ENCODE results near the gene PON2. TPM values are rescaled to one million over a fixed set of nuclear protein-coding genes. Genes with fewer than 3 reads are reported as not detected.
A peak's percentile ranks its signal among the peaks of the same experiment; 100 is the strongest.
"Not testable (repeated sequence)": the region's sequence is repeated elsewhere in the genome, so short reads cannot be mapped to it uniquely, and the experiment has no call there.

The PON2 gene
- total RNA-seq, 8 experiments from 2014 or later, result 24.1 to 202 (median 64.6) TPM

GRCh38 chr7:95470452-95470851, 35.6 kb upstream of the PON2 start:
- 14 to 50% (median 27%) methylated on average over 2 to 3 of the region's 3 CpGs; no CpG with 5 or more reads in 3 of the 10 experiments for WGBS, 10 experiments
- peaks cover 54 to 71% of the 10 kb centered on the region in 2 donors for H3K4me1 ChIP-seq (replicated peaks in 1 of 2)
- in situ Hi-C loops (cut with MboI; ENCODE audit: low pct_unique_long_range_greater_than_20kb in 2 of 9, low sequenced_read_pairs in 9 of 9, unreplicated experiment in 9 of 9), result loop anchor here in 1 of 9 experiments (10.0 kb wide), 1 partner anchor 106 kb away; no protein-coding TSS in a partner anchor
- ATAC-seq (replicated peaks in 6 of 8), result peak in 2 of 8 experiments; percentile 13 to 20
- H3K4me3 ChIP-seq, result no peak overlapping the region
- H3K27ac ChIP-seq, result peak overlapping the region; percentile 52 to 58

DNA sequence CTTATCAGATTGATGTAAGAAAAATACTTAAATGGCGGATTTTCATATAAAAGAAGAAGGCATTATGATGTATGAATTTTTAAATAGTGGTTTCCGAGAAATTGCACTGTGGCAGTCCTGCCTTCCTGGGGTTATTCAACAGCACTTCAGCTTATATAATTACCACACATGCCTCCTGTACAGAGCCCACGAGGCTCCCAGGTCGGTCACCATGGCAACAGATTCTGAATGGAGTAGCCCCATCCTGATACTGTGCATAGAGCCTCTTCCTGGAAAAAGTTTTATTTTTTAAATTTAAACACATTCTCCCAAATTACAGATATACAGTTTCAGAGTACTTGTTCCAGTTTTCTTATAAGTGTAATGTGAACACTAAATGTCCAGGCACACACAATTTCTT, 35.0 kb upstream of the PON2 start:
- Histone ChIP-seq H3K4me1 (replicated peaks in 1 of 2) (peaks cover 54 to 71% of the 10 kb centered on the region in 2 donors), H3K4me3 (no peak overlapping the region), H3K27ac (peak overlapping the region in 1 of 2 donors; percentile 58)
- in situ Hi-C loops (cut with MboI; ENCODE audit: low pct_unique_long_range_greater_than_20kb in 2 of 9, low sequenced_read_pairs in 9 of 9, unreplicated experiment in 9 of 9), result loop anchor here in 1 of 9 experiments (10.0 kb wide), 1 partner anchor 105 kb away; no protein-coding TSS in a partner anchor
- peak in 5 of 8 experiments; percentile 68 to 81 (median 76) for ATAC-seq (replicated peaks in 6 of 8)
- 0 to 100% (median 30%) methylated on average over 1 to 4 of the region's 4 CpGs; no CpG with 5 or more reads in 1 of the 10 experiments for WGBS, 10 experiments

DNA sequence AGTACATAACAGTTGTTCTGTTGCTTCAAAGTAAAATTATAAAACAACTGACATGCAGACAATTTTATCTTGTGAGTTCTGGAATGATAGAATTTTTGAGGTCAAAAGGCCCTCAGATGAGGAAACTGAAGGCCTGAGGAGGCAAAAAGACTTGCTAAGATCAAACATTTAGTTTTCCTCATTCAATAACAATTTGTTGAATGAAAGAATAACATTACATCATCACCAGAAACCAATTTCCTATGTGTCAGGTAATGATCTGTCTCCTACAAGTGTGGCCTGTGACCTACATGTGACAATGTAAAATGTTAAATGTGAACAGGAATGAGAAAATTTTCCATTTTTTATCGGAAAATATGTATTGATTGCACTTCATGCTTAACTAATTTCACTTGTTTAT, 34.4 kb upstream of the PON2 start:
- 25 to 89% (median 63%) methylated on average over 1 of the region's 1 CpG; no CpG with 5 or more reads in 1 of the 10 experiments for WGBS, 10 experiments
- H3K4me3 ChIP-seq, result no peak overlapping the region
- peaks cover 54 to 71% of the 10 kb centered on the region in 2 donors for H3K4me1 ChIP-seq (replicated peaks in 1 of 2)
- in situ Hi-C loops (cut with MboI; ENCODE audit: low pct_unique_long_range_greater_than_20kb in 2 of 9, low sequenced_read_pairs in 9 of 9, unreplicated experiment in 9 of 9), result no loop called here
- no peak for ATAC-seq (replicated peaks in 6 of 8)
- peak overlapping the region in 1 of 2 donors; percentile 9 for H3K27ac ChIP-seq

DNA sequence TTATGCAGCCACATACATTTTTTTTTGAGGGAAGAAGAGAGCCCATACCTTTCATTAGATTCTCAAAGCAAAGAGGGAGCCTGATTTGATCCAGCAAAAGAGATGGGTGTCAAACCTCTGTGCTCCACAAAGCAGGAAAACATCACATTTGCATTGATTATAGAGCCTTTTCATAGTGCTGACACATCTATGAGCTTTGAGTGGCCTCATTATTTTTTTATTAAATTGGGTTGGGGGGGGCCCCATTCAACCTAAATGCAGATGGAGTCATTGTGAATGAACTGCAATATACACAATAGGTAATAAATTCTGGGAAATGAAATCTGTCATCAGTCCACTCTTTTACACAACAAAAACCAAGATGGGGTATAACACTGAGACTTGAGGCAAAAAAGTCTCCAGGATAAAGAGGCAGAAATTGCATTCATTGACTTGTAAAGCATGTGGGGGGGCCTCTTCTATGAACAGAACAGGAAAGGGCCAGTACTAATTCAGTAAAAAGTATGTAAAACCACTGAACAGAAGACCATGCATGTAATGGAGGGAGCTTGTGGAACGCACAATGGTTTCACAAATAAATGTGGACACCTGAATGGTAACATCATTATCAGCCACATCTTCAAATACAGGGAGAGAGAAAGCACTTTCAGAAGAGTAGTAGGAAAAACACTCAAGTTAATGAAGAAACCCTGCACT, 33.2 kb upstream of the PON2 start:
- Histone ChIP-seq H3K4me3 (no peak overlapping the region), H3K4me1 (replicated peaks in 1 of 2) (peaks cover 45 to 60% of the 10 kb centered on the region in 2 donors), H3K27ac (no peak overlapping the region)
- WGBS, 10 experiments, result 14 to 100% (median 80%) methylated on average over 1 of the region's 1 CpG; no CpG with 5 or more reads in 5 of the 10 experiments
- in situ Hi-C loops (cut with MboI; ENCODE audit: low pct_unique_long_range_greater_than_20kb in 2 of 9, low sequenced_read_pairs in 9 of 9, unreplicated experiment in 9 of 9), result no loop called here
- ATAC-seq (replicated peaks in 6 of 8), result peak in 5 of 8 experiments; percentile 53 to 83 (median 64)

- WGBS, 10 experiments, result 88 to 100% (median 100%) methylated on average over 1 of the region's 2 CpGs; no CpG with 5 or more reads in 7 of the 10 experiments
- H3K4me3 ChIP-seq; ATAC-seq (replicated peaks in 6 of 8); H3K4me1 ChIP-seq (replicated peaks in 1 of 2); in situ Hi-C loops (cut with MboI; ENCODE audit: low pct_unique_long_range_greater_than_20kb in 2 of 9, low sequenced_read_pairs in 9 of 9, unreplicated experiment in 9 of 9); H3K27ac ChIP-seq: not testable (repeated sequence)
These were observed 25.8 kb upstream of the PON2 start for GRCh38 chr7:95460653-95461052.

DNA sequence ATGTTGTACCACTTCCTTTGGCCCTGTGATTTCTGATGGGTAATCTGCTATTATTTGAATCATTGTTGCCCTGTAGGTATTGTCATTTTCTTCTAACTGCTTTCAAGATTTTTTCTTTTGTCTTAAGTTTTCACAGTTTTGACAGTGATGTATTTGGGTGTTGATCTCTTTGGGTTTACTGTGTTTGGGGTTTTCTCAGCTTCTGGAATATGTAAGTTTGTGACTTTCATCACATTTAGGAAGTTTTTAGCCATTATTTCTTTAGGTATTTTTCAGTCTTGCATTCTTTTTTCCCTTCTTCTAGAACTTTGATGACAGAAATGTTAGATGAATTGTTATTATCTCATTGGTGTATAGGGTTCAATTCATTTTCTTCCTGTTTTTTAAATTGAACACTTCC, 23.1 kb upstream of the PON2 start:
- in situ Hi-C loops (cut with MboI; ENCODE audit: low pct_unique_long_range_greater_than_20kb in 2 of 9, low sequenced_read_pairs in 9 of 9, unreplicated experiment in 9 of 9), result no loop called here
- no peak overlapping the region for H3K27ac ChIP-seq
- ATAC-seq (replicated peaks in 6 of 8), result no peak
- no peak overlapping the region for H3K4me3 ChIP-seq
- no peaks in the 10 kb centered on the region for H3K4me1 ChIP-seq (replicated peaks in 1 of 2)

- 14 to 90% (median 73%) methylated on average over 1 to 2 of the region's 2 CpGs; no CpG with 5 or more reads in 2 of the 10 experiments for WGBS, 10 experiments
- ATAC-seq (replicated peaks in 6 of 8), result no peak
- Histone ChIP-seq H3K4me3 (no peak overlapping the region), H3K27ac (no peak overlapping the region), H3K4me1 (replicated peaks in 1 of 2) (no peaks in the 10 kb centered on the region)
- in situ Hi-C loops (cut with MboI; ENCODE audit: low pct_unique_long_range_greater_than_20kb in 2 of 9, low sequenced_read_pairs in 9 of 9, unreplicated experiment in 9 of 9), result no loop called here
These were observed 19.7 kb upstream of the PON2 start for GRCh38 chr7:95454438-95455045.

- no peaks in the 10 kb centered on the region for H3K4me1 ChIP-seq (replicated peaks in 1 of 2)
- in situ Hi-C loops (cut with MboI; ENCODE audit: low pct_unique_long_range_greater_than_20kb in 2 of 9, low sequenced_read_pairs in 9 of 9, unreplicated experiment in 9 of 9), result no loop called here
- no peak for ATAC-seq (replicated peaks in 6 of 8)
- H3K27ac ChIP-seq, result no peak overlapping the region
- H3K4me3 ChIP-seq, result no peak overlapping the region
- 95 to 100% (median 98%) methylated on average over 1 to 3 of the region's 3 CpGs; no CpG with 5 or more reads in 2 of the 10 experiments for WGBS, 10 experiments
These were observed 11.8 kb upstream of the PON2 start for GRCh38 chr7:95446618-95447017.

- Histone ChIP-seq H3K4me1 (replicated peaks in 1 of 2) (peaks cover 0 to 10% of the 10 kb centered on the region in 2 donors), H3K4me3 (no peak overlapping the region), H3K27ac (no peak overlapping the region)
- in situ Hi-C loops (cut with MboI; ENCODE audit: low pct_unique_long_range_greater_than_20kb in 2 of 9, low sequenced_read_pairs in 9 of 9, unreplicated experiment in 9 of 9), result no loop called here
- WGBS, 10 experiments, result 0 to 88% (median 68%) methylated on average over 1 to 2 of the region's 2 CpGs; no CpG with 5 or more reads in 1 of the 10 experiments
- no peak for ATAC-seq (replicated peaks in 6 of 8)
These were observed 10.0 kb upstream of the PON2 start for GRCh38 chr7:95444796-95445195.

GRCh38 chr7:95441042-95441823, 6.4 kb upstream of the PON2 start:
- no peak overlapping the region for H3K4me3 ChIP-seq
- ATAC-seq (replicated peaks in 6 of 8), result no peak
- peaks cover 0 to 10% of the 10 kb centered on the region in 2 donors for H3K4me1 ChIP-seq (replicated peaks in 1 of 2)
- no peak overlapping the region for H3K27ac ChIP-seq
- in situ Hi-C loops (cut with MboI; ENCODE audit: low pct_unique_long_range_greater_than_20kb in 2 of 9, low sequenced_read_pairs in 9 of 9, unreplicated experiment in 9 of 9), result no loop called here
- WGBS, 10 experiments, result 60 to 100% (median 78%) methylated on average over 1 to 6 of the region's 7 CpGs

DNA sequence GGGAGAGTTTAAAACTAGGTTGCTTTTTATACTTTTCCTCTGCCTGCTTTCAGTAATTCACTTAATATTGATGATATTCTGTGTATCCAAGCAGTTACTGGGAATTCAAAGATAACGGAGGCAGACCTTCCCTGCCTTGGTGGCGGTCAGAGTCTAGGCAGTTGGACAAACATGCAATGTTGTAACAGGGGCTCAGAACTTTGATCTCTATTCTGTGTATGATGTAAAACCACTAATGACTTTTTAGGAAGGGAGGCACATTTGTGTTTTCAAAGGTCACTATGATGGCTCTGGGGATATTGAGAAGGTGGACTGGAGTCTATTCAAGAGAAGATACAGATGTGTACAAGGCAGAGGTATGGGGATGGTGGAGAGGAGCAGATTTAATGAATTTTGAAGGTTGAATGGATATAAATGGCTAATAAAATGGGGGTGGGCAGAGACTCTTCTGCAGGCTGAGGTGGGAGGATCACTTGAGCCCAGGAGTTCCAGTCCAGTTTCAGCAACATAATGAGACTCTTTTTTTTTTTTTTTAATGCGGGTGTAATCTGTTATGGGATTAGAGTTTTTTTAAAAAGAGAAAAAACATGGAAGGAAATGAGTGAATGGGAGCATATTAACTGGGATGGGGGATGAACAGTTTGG, 5.7 kb upstream of the PON2 start:
- H3K4me3 ChIP-seq, result no peak overlapping the region
- H3K4me1 ChIP-seq (replicated peaks in 1 of 2), result peaks cover 0 to 11% of the 10 kb centered on the region in 2 donors
- WGBS, 10 experiments, result 71 to 100% (median 95%) methylated on average over 1 to 3 of the region's 3 CpGs; no CpG with 5 or more reads in 2 of the 10 experiments
- peak in 1 of 8 experiments; percentile 26 for ATAC-seq (replicated peaks in 6 of 8)
- H3K27ac ChIP-seq, result no peak overlapping the region
- in situ Hi-C loops (cut with MboI; ENCODE audit: low pct_unique_long_range_greater_than_20kb in 2 of 9, low sequenced_read_pairs in 9 of 9, unreplicated experiment in 9 of 9), result no loop called here

DNA sequence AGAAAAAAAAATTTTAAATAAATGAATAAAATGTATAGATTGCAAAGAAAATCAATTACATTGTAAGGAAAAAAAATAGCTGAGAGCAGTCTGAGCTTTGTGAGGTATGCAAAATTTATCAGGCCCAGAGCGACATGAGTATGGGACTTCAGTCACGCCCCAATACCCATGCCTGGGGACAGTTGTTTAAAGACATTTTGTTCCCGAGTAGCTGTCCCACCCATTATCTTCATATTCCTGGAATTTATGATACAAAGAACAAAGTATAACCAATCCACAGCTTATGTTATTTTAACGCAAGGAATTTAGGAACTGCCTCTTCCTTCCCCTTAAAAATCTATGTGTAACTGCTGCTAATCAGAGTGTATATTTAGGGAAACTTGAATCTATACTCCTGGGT, 1.6 kb upstream of the PON2 start:
- ATAC-seq (replicated peaks in 6 of 8), result peak in 1 of 8 experiments; percentile 26

More for the DNA sequence above, 1.6 kb upstream of the PON2 start:
- H3K4me1 ChIP-seq (replicated peaks in 1 of 2), result peaks cover 3 to 15% of the 10 kb centered on the region in 2 donors
- 3 to 92% (median 83%) methylated on average over 1 to 4 of the region's 4 CpGs for WGBS, 10 experiments
- in situ Hi-C loops (cut with MboI; ENCODE audit: low pct_unique_long_range_greater_than_20kb in 2 of 9, low sequenced_read_pairs in 9 of 9, unreplicated experiment in 9 of 9), result no loop called here
- H3K27ac ChIP-seq, result no peak overlapping the region
- no peak overlapping the region for H3K4me3 ChIP-seq
